Measurements from ENCODE around the gene CNTN1. TPM values are rescaled to one million over a fixed set of nuclear protein-coding genes. Genes with fewer than 3 reads are reported as not detected.

CNTN1 gene
- total and polyA plus RNA-seq, 10 of the 15 experiments (the other 5 are each of a cell fraction or from before 2014, with no cell fraction given), result 0.06 to 0.14 TPM; not detected in 8

GRCh38 chr12:40945772-40946171 lies 253.5 kb downstream of the CNTN1 start (continued):
- TF ChIP-seq CTCF (IDR thresholded peaks at IDR 0.05 in 2 of 3, conservative IDR thresholded peaks at IDR 0.05 in 1 of 3; ENCODE audit: control insufficient read depth in 2 of 3, extremely low read depth in 1 of 3, insufficient read depth in 1 of 3, low read depth in 3 of 3, low read length in 3 of 3), result no peak
- no peak for TF ChIP-seq NRF1 (conservative IDR thresholded peaks at IDR 0.05; ENCODE audit: low read depth, low read length)
- TF ChIP-seq ASH2L (IDR thresholded peaks at IDR 0.05; ENCODE audit: borderline replicate concordance, low read depth), result no peak
- TF ChIP-seq GABPA (IDR thresholded peaks at IDR 0.05; ENCODE audit: low read depth), result no peak
- TF ChIP-seq, protein P1, sequence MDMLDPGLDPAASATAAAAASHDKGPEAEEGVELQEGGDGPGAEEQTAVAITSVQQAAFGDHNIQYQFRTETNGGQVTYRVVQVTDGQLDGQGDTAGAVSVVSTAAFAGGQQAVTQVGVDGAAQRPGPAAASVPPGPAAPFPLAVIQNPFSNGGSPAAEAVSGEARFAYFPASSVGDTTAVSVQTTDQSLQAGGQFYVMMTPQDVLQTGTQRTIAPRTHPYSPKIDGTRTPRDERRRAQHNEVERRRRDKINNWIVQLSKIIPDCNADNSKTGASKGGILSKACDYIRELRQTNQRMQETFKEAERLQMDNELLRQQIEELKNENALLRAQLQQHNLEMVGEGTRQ (IDR thresholded peaks at IDR 0.05; ENCODE audit: borderline replicate concordance, low read depth, low read length), result no peak

DNA sequence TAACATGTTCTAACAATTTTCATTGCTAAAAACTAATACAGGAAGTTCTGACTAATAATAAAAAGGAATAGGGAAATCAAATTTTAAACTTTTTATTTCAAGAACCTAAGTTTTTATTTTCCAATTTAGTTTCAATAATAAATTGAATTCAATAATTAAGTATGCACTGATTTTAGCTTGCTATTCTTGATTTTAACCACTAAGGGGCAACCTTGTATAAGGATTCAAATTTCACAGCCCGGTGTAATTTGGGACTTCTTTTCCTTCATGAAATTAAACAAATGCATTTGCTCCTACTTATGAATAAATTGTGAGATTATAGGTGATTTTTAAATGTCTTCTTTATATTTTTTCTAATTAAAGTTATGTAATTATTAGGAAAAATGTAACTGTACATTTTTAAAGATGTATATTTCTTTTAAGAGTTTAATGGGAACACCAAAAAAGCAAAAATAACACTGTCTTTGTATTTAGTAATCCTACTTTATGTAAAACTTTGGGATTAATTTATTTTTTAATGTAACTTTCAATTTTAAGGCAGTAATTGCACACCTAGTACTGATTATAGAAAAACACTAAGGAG lies 254.5 kb downstream of the CNTN1 start:
- Histone ChIP-seq H3K4me1 (ENCODE audit: control insufficient read depth, insufficient read depth, low read length) (no peaks in the 10 kb centered on the region), H4K20me1 (ENCODE audit: control insufficient read depth, insufficient read depth) (no peaks in the 10 kb centered on the region), H3K36me3 (ENCODE audit: control insufficient read depth in 2 of 2, insufficient read depth in 2 of 2, low read length in 1 of 2) (no peaks in the 10 kb centered on the region), H3K27me3 (replicated peaks in 1 of 2; ENCODE audit: control insufficient read depth in 2 of 2, insufficient read depth in 2 of 2, low read length in 1 of 2) (no peaks in the 10 kb centered on the region), H3K4me3 (no peak overlapping the region), H3K9me3 (replicated peaks; ENCODE audit: control insufficient read depth, insufficient read depth, low read length) (no peaks in the 10 kb centered on the region), H2AFZ (ENCODE audit: control insufficient read depth, low read depth, low read length) (no peak overlapping the region), H3K9ac (ENCODE audit: control insufficient read depth, insufficient read depth, low read length) (no peak overlapping the region), H3K4me2 (ENCODE audit: control insufficient read depth, insufficient read depth) (no peak overlapping the region), H3K27ac (ENCODE audit: control insufficient read depth, insufficient read depth) (no peak overlapping the region), H3K79me2 (ENCODE audit: control insufficient read depth, insufficient read depth, low read length) (no peaks in the 10 kb centered on the region)
- FAIRE-seq, result peak; percentile 62
- no TSS peak for BruUV-seq (replicated peaks)
- intact Hi-C loops (cut with micrococcal nuclease; ENCODE audit: unreplicated experiment) (loop anchor here (2.0 to 5.0 kb wide), 3 partner anchors 331 to 1426 kb away; no protein-coding TSS in a partner anchor), in situ Hi-C loops (cut with MboI) (loop anchor here (5.0 kb wide), 1 partner anchor 1076 kb away; no protein-coding TSS in a partner anchor)
- DNase-seq (ENCODE audit: low read depth, low spot score), result no peak
- SMC1A ChIA-PET (ENCODE audit: uncharacterized antibody, unreplicated experiment), result interaction anchor here (0.6 to 1.4 kb wide), 5 partner anchors 10 to 1103 kb away, joined by 3 to 7 read pairs (median 3); no protein-coding TSS in a partner anchor
- POLR2A ChIA-PET, result no interaction called here
- RAD21 ChIA-PET (ENCODE audit: unreplicated experiment), result interaction anchor here (1.0 to 1.5 kb wide), 6 partner anchors 16 to 1084 kb away, joined by 3 to 11 read pairs (median 4); no protein-coding TSS in a partner anchor
- CTCF ChIA-PET, result interaction anchor here (0.8 to 3.1 kb wide), 16 partner anchors 10 to 1622 kb away, joined by 3 to 25 read pairs (median 3); no protein-coding TSS in a partner anchor
- 0% methylated on average over 1 of the region's 1 CpG for WGBS (ENCODE audit: insufficient coverage, insufficient replicate concordance, low lambda C conversion rate, missing lambda C conversion rate)
- ATAC-seq, result no peak
- TF ChIP-seq MEF2A (IDR thresholded peaks at IDR 0.05; ENCODE audit: insufficient read depth, low read depth, low read length) (no peak), ZBTB40 (IDR thresholded peaks at IDR 0.05; ENCODE audit: borderline replicate concordance) (no peak), ATF3 (IDR thresholded peaks at IDR 0.05; ENCODE audit: borderline replicate concordance, extremely low read depth, low read depth, low read length) (no peak), BCL11A (IDR thresholded peaks at IDR 0.05; ENCODE audit: low read depth, low read length) (no peak), CTCF (IDR thresholded peaks at IDR 0.05 in 2 of 3, conservative IDR thresholded peaks at IDR 0.05 in 1 of 3; ENCODE audit: control insufficient read depth in 2 of 3, extremely low read depth in 1 of 3, insufficient read depth in 1 of 3, low read depth in 3 of 3, low read length in 3 of 3) (peak; percentile 28 to 56 (median 53); a peak in 5 of 6 replicates)
